Heart left ventricle (tissue), 16 donors: Measurements from ENCODE around the gene ZNF100. TPM values are rescaled to one million over a fixed set of nuclear protein-coding genes. Genes with fewer than 3 reads are reported as not detected.

Experiments used
- ATAC-seq, 4 donors: fragments of 200-7000 bp; cut with Tn5 transposase; one replicate each; pipeline ENCODE4 v1.9.1; 2020 to 2022; ENCODE audit warnings: moderate library complexity in 4 of 4, mild to moderate bottlenecking in 3 of 4, moderate number of reproducible peaks in 1 of 4
- DNase-seq, 5 donors: peaks; one replicate each; pipeline ENCODE4 v3.0.0-alpha.2; 2020
- H3K27ac ChIP-seq, 12 donors: fragments of 200-600 bp; sonication (generic) in 4 of 12; one replicate each; pipeline versions ENCODE4 v1.5.0 to v1.8.0; 2016 to 2022; ENCODE audit warnings: mild to moderate bottlenecking in 2 of 12
- H3K27me3 ChIP-seq, 9 donors: fragments of 200-600 bp; sonication (generic) in 2 of 9; one replicate each; pipeline versions ENCODE4 v1.5.1 to v1.8.0; 2016 to 2022; ENCODE audit warnings: mild to moderate bottlenecking in 3 of 9
- H3K36me3 ChIP-seq, 9 donors: fragments of 200-600 bp; sonication (generic) in 2 of 9; one replicate each; pipeline versions ENCODE4 v1.5.0 to v1.8.0; 2018 to 2022; ENCODE audit warnings: mild to moderate bottlenecking in 2 of 9
- H3K4me1 ChIP-seq, 12 donors: fragments of 200-600 bp; sonication (generic) in 4 of 12; one replicate each; pipeline versions ENCODE4 v1.5.0 to v1.8.0; 2016 to 2022; ENCODE audit warnings: mild to moderate bottlenecking in 3 of 12
- H3K4me3 ChIP-seq, 12 donors: fragments of 200-600 bp; sonication (generic) in 4 of 12; one replicate each; pipeline versions ENCODE4 v1.5.0 to v1.8.0; 2017 to 2022; ENCODE audit warnings: mild to moderate bottlenecking in 9 of 12, moderate library complexity in 4 of 12
- H3K9me3 ChIP-seq, 12 donors: fragments of 200-600 bp; sonication (generic) in 4 of 12; one replicate each; pipeline versions ENCODE4 v1.5.0 to v1.8.0; 2016 to 2022; ENCODE audit warnings: mild to moderate bottlenecking in 1 of 12
- CTCF ChIP-seq, 12 donors: fragments of 200-600 bp; sonication (generic) in 4 of 12; IDR thresholded peaks; one replicate each; pipeline versions ENCODE4 v1.5.0 to v1.8.0; 2018 to 2022; ENCODE audit warnings: antibody characterized with exemption in 12 of 12, mild to moderate bottlenecking in 5 of 12
- POLR2A ChIP-seq, 2 donors: fragments of 450-650 bp; IDR thresholded peaks; one replicate each; pipeline ENCODE4 v1.6.1; 2017; ENCODE audit warnings: antibody characterized with exemption in 2 of 2, mild to moderate bottlenecking in 2 of 2, moderate library complexity in 2 of 2
- WGBS, 4 donors: extraction: QIAGEN DNeasy Blood & Tissue Kit in 2 of 4; methylation state at CpG; one replicate each; pipeline versions ENCODE4 v1.1.5 to v1.1.7; 2013 to 2018; 5-methylcytosine and 5-hydroxymethylcytosine counted together
- intact Hi-C, 10 donors: fragments of 100-400 bp; cut with DNase I; formaldehyde crosslinking; loops; one replicate each; pipeline versions ENCODE4 v1.11.1 to v1.14.2; 2022
- polyA plus RNA-seq, 2 donors: library from polyadenylated mRNA; stranded (reverse); fragments of 200-250 nt; gene quantifications; one replicate each; pipeline ENCODE4 v1.2.3, GENCODE V29; 2013
- total RNA-seq, 9 donors: library from RNA; depleted of rRNA in 2 of 9; stranded (reverse); fragments of >200 nt in 2 of 9; fragmentation: NEBNext Ultra II Directional in 3 of 9; extraction: Animal tissue kit (Norgen Biotek cat#: 25700) in 3 of 9; gene quantifications; one replicate each; pipeline versions ENCODE4 v1.1.0 to v1.2.4, GENCODE V29; 2016 to 2023
- donor health status: ischemic (EF 13 %, LVEDD 7.1; RV severe dilation, severe dysfunction).
- donor health status: healthy with polysubstance abuse.
- donor health status: DM: no; HTN: yes; CAD: no.
- donor health status: DM: no; HTN: no; CAD: no.
- donor health status: ischemic (EF 25% LVEDD 6.9; RV normal size, moderate dysfunction).
- donor health status: ischemic (EF 25% LVEDD 5.7; RV mildly dilated, moderate dysfunction).
- donor health status: healthy.
- donor health status: DM: yes; HTN: yes; CAD: no.
- donor health status: ischemic (EF 35%, LVEDD 5.7; RV mildly dilated, moderate dysfunction).
- donor health status: nonischemic (EF 11% LVEDD 7.7; RV severe dilation, severe dysfunction).
- donor health status: DM: yes; HTN: yes; CAD: no.
- donor health status: PGD.
- donor health status: ischemic (EF 29% LVEDD 5.4; RV normal size, mild dysfunction).
- donor health status: nonischemic (EF 23%, LVEDD 6.1; RV moderate dilation, normal function).

ZNF100 gene
- total and polyA plus RNA-seq, 11 donors = 1.8 to 8.7 (median 4.7) TPM

GRCh38 chr19:21698215-21698614 lies 69.2 kb downstream of the ZNF100 start:
- TF ChIP-seq POLR2A (IDR thresholded peaks at IDR 0.05) (no peak), CTCF (IDR thresholded peaks at IDR 0.05) (peak; percentile 55 to 75 (median 67))
- Histone ChIP-seq H3K4me3 (no peak overlapping the region), H3K36me3 (no peaks in the 10 kb centered on the region), H3K27me3 (no peaks in the 10 kb centered on the region), H3K4me1 (peaks cover 0 to 6% (median 0%) of the 10 kb centered on the region in 12 donors), H3K9me3 (no peaks in the 10 kb centered on the region), H3K27ac (no peak overlapping the region)
- ATAC-seq = peak in 1 of 4 donors; percentile 43
- intact Hi-C loops = loop anchor here in 8 of 10 donors (2.0 to 10.0 kb wide), 6 partner anchors 133 to 496 kb away; no protein-coding TSS in a partner anchor
- WGBS, 4 donors = 17 to 31% (median 24%) methylated on average over 4 of the region's 4 CpGs
- no peak for DNase-seq

DNA sequence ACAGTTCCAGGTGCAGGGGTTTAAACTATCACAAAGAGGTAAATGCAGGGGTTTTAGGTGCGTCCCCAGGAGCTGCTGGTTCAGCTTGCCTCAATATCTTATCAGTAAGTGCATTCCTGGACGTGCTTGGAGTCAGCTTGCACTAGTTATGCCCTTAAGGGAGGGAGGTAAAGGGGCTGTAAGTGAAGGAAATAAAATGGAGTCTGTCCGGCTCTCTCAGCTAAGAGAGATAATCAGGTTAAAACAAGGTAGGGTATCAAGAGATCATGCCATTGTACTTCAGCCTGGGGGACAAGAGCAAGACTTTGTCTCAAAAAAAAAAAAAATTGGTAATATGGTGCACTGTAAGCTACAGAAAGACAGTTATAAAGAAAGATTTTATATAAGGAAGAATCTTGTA lies 69.7 kb downstream of the ZNF100 start:
- ATAC-seq (no peak), DNase-seq (no peak)
- TF ChIP-seq POLR2A (IDR thresholded peaks at IDR 0.05) = no peak
- TF ChIP-seq CTCF (IDR thresholded peaks at IDR 0.05) = no peak
- intact Hi-C loops = loop anchor here in 8 of 10 donors (2.0 to 10.0 kb wide), 6 partner anchors 133 to 495 kb away; no protein-coding TSS in a partner anchor
- WGBS, 4 donors = 12 to 21% (median 15%) methylated on average over 3 of the region's 3 CpGs
- H3K4me3 ChIP-seq = peak overlapping the region in 3 of 12 donors; percentile 29 to 35 (median 31)
- H3K9me3 ChIP-seq = no peaks in the 10 kb centered on the region
- no peak overlapping the region for H3K27ac ChIP-seq
- no peaks in the 10 kb centered on the region for H3K27me3 ChIP-seq
- peaks cover 0 to 6% (median 0%) of the 10 kb centered on the region in 12 donors for H3K4me1 ChIP-seq
- H3K36me3 ChIP-seq = no peaks in the 10 kb centered on the region

DNA sequence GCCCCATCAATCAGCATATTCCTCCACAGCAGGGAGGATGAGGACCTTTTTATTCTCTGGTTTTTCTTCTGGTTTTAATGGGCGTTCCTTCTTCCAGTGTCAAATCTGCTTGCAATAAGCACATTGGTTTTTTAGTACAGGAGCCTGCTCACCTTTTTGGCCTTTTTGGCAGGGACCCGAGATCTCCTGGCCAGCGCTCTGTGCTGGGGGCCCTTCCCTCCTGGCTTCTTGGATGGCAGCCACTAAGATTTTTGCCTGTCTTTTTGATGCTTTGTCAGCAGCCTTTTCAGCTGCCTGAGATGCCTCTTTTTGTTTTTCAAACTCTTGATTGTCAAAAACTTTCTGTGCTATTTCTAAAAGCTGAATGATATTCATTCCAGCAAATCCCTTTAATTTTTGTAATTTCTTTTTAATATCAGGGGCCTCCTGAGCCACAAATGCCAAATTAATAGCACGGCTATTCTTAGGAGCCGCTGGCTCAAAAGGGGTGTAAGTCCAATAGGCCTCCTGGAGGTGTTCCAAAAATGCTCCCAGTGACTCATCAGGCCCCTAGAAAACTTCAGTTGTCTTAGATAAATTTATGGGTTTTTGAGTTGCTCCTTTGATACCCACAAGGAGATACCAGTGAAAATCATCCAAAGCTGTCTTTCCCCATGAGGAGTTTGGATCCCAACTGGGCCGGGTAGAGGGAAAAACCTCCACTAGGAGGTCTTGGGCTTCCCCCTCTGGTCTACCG lies 73.0 kb downstream of the ZNF100 start:
- intact Hi-C loops = loop anchor here in 5 of 10 donors (10.0 kb wide), 3 partner anchors 130 to 490 kb away; no protein-coding TSS in a partner anchor
- peaks cover 0 to 6% (median 0%) of the 10 kb centered on the region in 12 donors for H3K4me1 ChIP-seq
- TF ChIP-seq POLR2A (IDR thresholded peaks at IDR 0.05) = no peak
- H3K27me3 ChIP-seq = no peaks in the 10 kb centered on the region
- H3K4me3 ChIP-seq = no peak overlapping the region
- H3K27ac ChIP-seq = peak overlapping the region in 1 of 12 donors; percentile 22
- no peaks in the 10 kb centered on the region for H3K36me3 ChIP-seq
- DNase-seq (no peak), ATAC-seq (no peak)
- 67 to 79% (median 69%) methylated on average over 6 to 7 of the region's 7 CpGs for WGBS, 4 donors
- H3K9me3 ChIP-seq = no peaks in the 10 kb centered on the region

GRCh38 chr19:21693399-21693798 lies 74.0 kb downstream of the ZNF100 start:
- Histone ChIP-seq H3K27ac (no peak overlapping the region), H3K9me3 (no peaks in the 10 kb centered on the region), H3K4me3 (no peak overlapping the region), H3K27me3 (no peaks in the 10 kb centered on the region), H3K4me1 (peaks cover 0 to 6% (median 0%) of the 10 kb centered on the region in 12 donors), H3K36me3 (no peaks in the 10 kb centered on the region)
- DNase-seq (no peak), ATAC-seq (no peak)
- intact Hi-C loops = loop anchor here in 5 of 10 donors (10.0 kb wide), 3 partner anchors 129 to 489 kb away; no protein-coding TSS in a partner anchor
- TF ChIP-seq POLR2A (IDR thresholded peaks at IDR 0.05) (no peak), CTCF (IDR thresholded peaks at IDR 0.05) (no peak)
- 97 to 100% (median 98%) methylated on average over 1 of the region's 1 CpG for WGBS, 4 donors
